AG04450 (cell line): ENCODE measurements around the gene AP5Z1. TPM values are rescaled to one million over a fixed set of nuclear protein-coding genes. Genes with fewer than 3 reads are reported as not detected.

Experiments
- CTCF ChIA-PET: fragments of 300-600, 350-600 bp; formaldehyde crosslinking; extraction: SDS; loops from one replicate; lab custom pipeline; 2022; ENCODE audit warnings: antibody characterized with exemption, inconsistent platforms; lab: Charles Lee
- POLR2A ChIA-PET: fragments of 350-600 bp; formaldehyde crosslinking; extraction: SDS; loops from one replicate; lab custom pipeline; 2021; ENCODE audit warnings: antibody characterized with exemption, inconsistent platforms; lab: Yijun Ruan, JAX
- DNase-seq: peaks from one replicate; pipeline ENCODE4 v3.0.0-alpha.2; 2011; ENCODE audit warnings: low read depth, low spot score
- H3K27ac ChIP-seq: one replicate; pipeline ENCODE4 v1.5.1; 2012; ENCODE audit warnings: low read depth, low read length, control low read depth
- H3K27me3 ChIP-seq: one replicate; pipeline ENCODE4 v1.6.0; 2012; ENCODE audit warnings: low read length; ENCODE audit not compliant: control insufficient read depth, insufficient read depth
- H3K4me3 ChIP-seq: 2 replicates; pipeline ENCODE4 v1.5.1; 2011; ENCODE audit warnings: mild to moderate bottlenecking, low read depth, low read length, control low read depth
- H3K9me3 ChIP-seq: 2 replicates; pipeline ENCODE4 v1.5.1; 2012; ENCODE audit warnings: low read length; ENCODE audit not compliant: control insufficient read depth, insufficient read depth
- polyA plus RNA-seq: library from polyadenylated mRNA; depleted of rRNA; stranded (reverse); fragments of >200 nt; gene quantifications from 2 replicates; pipeline ENCODE4 v1.2.3, GENCODE V29; 2011
- TF ChIP-seq, protein P1 (sequence below): IDR thresholded peaks from 2 replicates; pipeline ENCODE4 v1.5.1; 2011; ENCODE audit warnings: low read depth, low read length, control low read depth, inconsistent platforms

Gene AP5Z1
- polyA plus RNA-seq, 1 experiment = 12.6 TPM

DNA sequence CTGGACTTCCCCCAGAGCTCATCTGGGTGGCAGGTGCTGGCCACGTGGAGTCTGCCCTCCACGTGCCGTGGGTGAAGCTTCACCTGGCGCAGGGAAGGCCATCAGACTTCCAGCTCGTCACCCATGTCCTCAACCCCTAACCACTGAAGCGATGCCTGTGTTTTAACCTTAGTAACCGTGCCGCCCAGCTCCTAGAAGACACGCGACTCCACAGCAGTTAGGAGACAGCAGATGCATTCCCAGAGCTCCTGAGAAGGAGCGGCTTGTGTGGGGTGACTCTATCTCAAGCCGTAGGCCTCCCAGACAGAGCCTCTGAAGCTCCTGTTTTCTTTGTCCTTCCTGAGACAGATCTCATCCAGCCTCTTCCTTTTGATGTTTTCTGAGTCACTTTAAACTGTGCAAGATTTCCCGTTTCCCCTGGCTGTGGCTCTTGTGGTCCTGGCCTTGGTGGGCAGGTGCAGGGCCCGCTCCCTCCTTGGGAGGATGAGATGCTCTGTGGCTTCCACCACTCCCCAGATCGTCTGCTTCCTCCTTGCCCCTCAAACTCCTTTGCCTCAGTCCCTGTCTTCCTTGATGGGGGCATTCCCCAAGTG, 41.4 kb upstream of the AP5Z1 start:
- Histone ChIP-seq H3K4me3 (no peak overlapping the region), H3K9me3 (no peaks in the 10 kb centered on the region; the same call in 1 of the 2 replicates), H3K27ac (no peak overlapping the region), H3K27me3 (no peaks in the 10 kb centered on the region)
- POLR2A ChIA-PET = interaction anchor here (0.8 to 1.1 kb wide), 2 partner anchors 9 to 11 kb away, joined by 3 read pairs; no protein-coding TSS in a partner anchor
- TF ChIP-seq, protein P1, sequence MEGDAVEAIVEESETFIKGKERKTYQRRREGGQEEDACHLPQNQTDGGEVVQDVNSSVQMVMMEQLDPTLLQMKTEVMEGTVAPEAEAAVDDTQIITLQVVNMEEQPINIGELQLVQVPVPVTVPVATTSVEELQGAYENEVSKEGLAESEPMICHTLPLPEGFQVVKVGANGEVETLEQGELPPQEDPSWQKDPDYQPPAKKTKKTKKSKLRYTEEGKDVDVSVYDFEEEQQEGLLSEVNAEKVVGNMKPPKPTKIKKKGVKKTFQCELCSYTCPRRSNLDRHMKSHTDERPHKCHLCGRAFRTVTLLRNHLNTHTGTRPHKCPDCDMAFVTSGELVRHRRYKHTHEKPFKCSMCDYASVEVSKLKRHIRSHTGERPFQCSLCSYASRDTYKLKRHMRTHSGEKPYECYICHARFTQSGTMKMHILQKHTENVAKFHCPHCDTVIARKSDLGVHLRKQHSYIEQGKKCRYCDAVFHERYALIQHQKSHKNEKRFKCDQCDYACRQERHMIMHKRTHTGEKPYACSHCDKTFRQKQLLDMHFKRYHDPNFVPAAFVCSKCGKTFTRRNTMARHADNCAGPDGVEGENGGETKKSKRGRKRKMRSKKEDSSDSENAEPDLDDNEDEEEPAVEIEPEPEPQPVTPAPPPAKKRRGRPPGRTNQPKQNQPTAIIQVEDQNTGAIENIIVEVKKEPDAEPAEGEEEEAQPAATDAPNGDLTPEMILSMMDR = no peak
- CTCF ChIA-PET = no interaction called here
- DNase-seq = no peak

DNA sequence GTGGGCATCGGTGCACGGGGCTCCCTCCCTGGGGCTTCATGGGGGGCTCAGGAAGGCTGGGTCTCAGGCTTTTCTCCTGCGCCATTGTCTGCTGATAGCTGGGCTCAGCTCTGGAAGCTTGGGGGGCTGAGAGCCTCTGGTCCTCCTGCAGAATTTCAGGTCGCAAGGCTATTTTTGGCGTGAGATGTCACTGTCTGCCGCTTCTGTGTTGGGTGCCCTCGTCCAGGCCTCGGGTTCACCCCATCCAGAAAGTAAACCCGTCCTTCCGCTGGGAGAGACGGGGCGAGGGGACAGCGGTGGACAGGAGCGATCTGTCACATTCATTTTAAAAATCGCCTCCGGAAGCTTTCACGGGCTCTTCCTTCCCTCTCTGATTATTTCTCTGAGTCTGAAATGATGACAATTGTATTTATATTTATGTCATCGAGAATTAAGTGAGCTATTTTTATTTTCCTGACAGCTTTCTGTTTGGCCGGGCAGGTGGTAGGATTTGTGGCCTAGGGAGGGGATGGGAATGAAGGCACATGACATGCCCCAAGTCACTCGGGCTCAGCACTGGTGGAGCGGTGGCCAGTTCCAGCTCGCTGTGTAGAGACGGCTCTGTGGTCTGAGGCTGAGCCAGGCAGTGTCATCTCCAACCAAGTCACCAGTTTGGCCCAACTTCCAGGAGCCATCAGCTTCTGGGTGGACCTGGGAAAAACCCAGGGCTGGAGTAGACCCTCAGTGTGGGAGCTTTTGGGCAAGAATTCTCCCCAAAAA, 40.7 kb upstream of the AP5Z1 start:
- DNase-seq = no peak
- ChIA-PET POLR2A (interaction anchor here (1.1 kb wide), 1 partner anchor 10 kb away, joined by 3 read pairs; no protein-coding TSS in a partner anchor), CTCF (no interaction called here)

DNA sequence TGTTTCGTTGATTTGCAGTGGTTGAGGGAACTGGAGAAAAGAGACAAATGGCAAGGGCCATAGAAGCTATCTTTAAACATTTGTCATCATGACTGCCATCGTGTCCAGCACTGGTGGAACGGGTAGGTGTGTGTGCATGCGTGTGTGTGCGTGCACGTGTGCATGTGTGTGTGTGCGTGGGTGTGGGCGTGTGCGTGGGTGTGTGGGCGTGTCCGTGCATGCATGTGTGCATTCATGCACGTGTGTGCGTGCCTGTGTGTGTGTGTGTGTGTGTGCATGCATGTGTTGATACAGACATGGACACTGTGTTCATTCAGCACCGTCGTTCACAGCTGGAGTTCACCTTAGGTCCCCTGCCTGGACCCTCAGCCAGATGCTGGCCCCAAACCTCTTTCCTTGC, 38.1 kb upstream of the AP5Z1 start:
- ChIA-PET CTCF (no interaction called here), POLR2A (interaction anchor here (0.7 kb wide), 1 partner anchor 26 kb away, joined by 5 read pairs; no protein-coding TSS in a partner anchor)

More for the DNA sequence above, 40.7 kb upstream of the AP5Z1 start:
- Histone ChIP-seq H3K4me3 (no peak overlapping the region), H3K27ac (peak overlapping the region; percentile 11), H3K27me3 (no peaks in the 10 kb centered on the region), H3K9me3 (no peaks in the 10 kb centered on the region; the same call in 1 of the 2 replicates)
- TF ChIP-seq, protein P1 = no peak

DNA sequence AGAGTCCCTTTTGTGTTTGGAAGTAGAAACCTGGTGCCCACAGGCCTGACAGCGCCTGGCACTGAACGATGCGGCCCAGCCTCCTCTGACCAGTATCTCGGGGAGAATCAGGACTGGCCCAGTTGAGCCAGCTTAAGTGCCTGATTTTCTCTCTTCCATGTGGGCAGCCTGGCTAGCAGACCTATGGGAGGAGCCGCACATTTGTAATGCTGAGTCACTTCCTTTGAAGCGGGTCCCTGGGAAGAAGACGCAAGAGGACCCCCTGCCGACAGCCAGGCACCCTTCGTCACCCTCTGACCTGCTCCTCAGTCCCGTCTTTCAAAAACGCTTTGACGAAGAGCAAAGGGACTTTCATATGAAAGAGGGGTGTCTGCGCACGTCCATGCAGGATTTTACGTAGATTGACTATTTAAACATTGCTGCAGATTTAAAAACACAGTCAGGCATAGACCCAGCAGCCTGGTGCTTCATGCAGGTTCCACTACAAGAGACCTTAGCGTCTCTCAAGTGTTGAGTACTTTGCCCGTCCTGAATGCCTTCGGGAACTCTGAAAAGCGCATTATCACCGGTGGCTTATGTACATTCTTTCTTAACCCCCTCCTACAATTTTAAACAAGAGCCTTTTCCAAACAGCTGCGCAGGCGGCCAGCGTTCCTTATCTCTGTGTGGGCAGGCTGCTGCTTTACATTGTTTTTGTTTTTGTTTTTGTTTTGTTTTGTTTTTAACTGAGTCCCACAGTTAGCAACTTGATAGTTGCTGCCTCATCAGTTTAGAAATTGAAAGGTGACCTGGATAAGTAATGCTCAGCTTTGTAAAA, 36.5 kb upstream of the AP5Z1 start:
- CTCF ChIA-PET = interaction anchor here (0.6 kb wide), 1 partner anchor 8 kb away, joined by 3 read pairs; no protein-coding TSS in a partner anchor
- Histone ChIP-seq H3K4me3 (peak overlapping the region; percentile 13; the same call in 1 of the 2 replicates), H3K9me3 (peaks cover 5% of the 10 kb centered on the region; the same call in 1 of the 2 replicates), H3K27ac (peak overlapping the region; percentile 93), H3K27me3 (no peaks in the 10 kb centered on the region)
- TF ChIP-seq, protein P1 = peak; percentile 13
- POLR2A ChIA-PET = interaction anchor here (0.8 to 2.2 kb wide), 4 partner anchors 14 to 97 kb away, joined by 3 to 6 read pairs (median 4); partner anchors contain the start of gene AP5Z1
- DNase-seq = no peak

More for the DNA sequence above, 38.1 kb upstream of the AP5Z1 start:
- no peak overlapping the region for H3K4me3 ChIP-seq
- H3K9me3 ChIP-seq = peaks cover 5% of the 10 kb centered on the region; the same call in 1 of the 2 replicates
- no peak overlapping the region for H3K27ac ChIP-seq
- no peaks in the 10 kb centered on the region for H3K27me3 ChIP-seq
- TF ChIP-seq, protein P1 = no peak
- no peak for DNase-seq
